RWPE1 (cell line): ENCODE measurements around the gene LDB1.
A peak's percentile ranks its signal among the peaks of the same experiment; 100 is the strongest.

Experiments used
- CTCF ChIA-PET: fragments of 350-600 bp; sonication (Branson Sonifier 250); formaldehyde crosslinking; extraction: SDS; loops from one replicate; lab custom pipeline; 2021; lab: Yijun Ruan, JAX
- POLR2A ChIA-PET: fragments of 400-600 bp; formaldehyde crosslinking; extraction: SDS; loops from one replicate; lab custom pipeline; 2020; ENCODE audit warnings: antibody characterized with exemption; ENCODE audit not compliant: low non-redundant PET; lab: Yijun Ruan, JAX
- DNase-seq: peaks from one replicate; pipeline ENCODE4 v3.0.0; 2012; ENCODE audit warnings: low spot score
- H3K27ac ChIP-seq: fragments of 450-650 bp; 2 replicates; pipeline ENCODE4 v1.5.1; 2017
- TF ChIP-seq, protein P1 (sequence below): fragments of 450-650 bp; conservative IDR thresholded peaks from 2 replicates; pipeline ENCODE4 v1.5.1; 2017; ENCODE audit warnings: low read depth, mild to moderate bottlenecking

LDB1 gene

DNA sequence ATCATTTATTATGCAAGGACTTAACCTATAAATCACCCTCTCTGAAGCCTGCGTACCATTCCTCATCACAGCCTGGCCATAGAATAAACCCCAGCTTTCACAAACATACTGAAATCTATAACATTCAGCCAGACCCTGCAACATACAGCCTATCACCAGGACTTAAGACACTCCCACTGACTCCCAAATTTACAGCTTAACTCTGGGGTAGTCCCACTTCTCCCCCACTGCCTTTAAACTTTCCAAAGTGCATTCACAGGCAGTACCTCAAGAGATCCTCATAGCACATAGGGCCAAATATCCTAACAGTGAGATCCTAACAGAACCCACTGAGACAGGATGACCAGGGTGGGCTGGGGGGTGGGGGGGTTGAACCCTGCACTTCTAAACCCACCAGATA is 3.5 kb downstream of the LDB1 start:
- TF ChIP-seq, protein P1, sequence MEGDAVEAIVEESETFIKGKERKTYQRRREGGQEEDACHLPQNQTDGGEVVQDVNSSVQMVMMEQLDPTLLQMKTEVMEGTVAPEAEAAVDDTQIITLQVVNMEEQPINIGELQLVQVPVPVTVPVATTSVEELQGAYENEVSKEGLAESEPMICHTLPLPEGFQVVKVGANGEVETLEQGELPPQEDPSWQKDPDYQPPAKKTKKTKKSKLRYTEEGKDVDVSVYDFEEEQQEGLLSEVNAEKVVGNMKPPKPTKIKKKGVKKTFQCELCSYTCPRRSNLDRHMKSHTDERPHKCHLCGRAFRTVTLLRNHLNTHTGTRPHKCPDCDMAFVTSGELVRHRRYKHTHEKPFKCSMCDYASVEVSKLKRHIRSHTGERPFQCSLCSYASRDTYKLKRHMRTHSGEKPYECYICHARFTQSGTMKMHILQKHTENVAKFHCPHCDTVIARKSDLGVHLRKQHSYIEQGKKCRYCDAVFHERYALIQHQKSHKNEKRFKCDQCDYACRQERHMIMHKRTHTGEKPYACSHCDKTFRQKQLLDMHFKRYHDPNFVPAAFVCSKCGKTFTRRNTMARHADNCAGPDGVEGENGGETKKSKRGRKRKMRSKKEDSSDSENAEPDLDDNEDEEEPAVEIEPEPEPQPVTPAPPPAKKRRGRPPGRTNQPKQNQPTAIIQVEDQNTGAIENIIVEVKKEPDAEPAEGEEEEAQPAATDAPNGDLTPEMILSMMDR: no peak
- POLR2A ChIA-PET: no interaction called here
- no peak for DNase-seq
- CTCF ChIA-PET: no interaction called here
- peak overlapping the region; percentile 94 for H3K27ac ChIP-seq

DNA sequence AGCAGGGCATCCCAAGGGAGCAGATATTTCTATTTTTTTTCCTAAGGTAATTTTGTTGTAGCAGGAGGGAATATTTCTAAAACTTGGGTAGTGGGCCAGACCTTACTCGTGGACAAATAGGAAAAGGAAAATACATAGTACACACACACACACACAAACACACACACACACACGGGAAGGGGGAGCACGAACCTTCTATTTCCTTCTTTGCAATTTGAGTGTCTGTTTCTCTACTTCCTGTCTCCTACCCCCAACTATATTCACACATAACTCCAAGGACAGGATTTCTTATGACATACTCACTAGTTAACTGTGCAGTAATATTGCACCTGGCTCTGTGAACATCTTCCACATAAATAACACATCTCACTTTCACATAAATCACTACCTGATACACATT is 4.4 kb downstream of the LDB1 start:
- POLR2A ChIA-PET: no interaction called here
- CTCF ChIA-PET: interaction anchor here (0.6 to 0.7 kb wide), 3 partner anchors 17 to 57 kb away, joined by 3 read pairs; no protein-coding TSS in a partner anchor
- DNase-seq: no peak
- TF ChIP-seq, protein P1: no peak
- peak overlapping the region; percentile 94 for H3K27ac ChIP-seq

DNA sequence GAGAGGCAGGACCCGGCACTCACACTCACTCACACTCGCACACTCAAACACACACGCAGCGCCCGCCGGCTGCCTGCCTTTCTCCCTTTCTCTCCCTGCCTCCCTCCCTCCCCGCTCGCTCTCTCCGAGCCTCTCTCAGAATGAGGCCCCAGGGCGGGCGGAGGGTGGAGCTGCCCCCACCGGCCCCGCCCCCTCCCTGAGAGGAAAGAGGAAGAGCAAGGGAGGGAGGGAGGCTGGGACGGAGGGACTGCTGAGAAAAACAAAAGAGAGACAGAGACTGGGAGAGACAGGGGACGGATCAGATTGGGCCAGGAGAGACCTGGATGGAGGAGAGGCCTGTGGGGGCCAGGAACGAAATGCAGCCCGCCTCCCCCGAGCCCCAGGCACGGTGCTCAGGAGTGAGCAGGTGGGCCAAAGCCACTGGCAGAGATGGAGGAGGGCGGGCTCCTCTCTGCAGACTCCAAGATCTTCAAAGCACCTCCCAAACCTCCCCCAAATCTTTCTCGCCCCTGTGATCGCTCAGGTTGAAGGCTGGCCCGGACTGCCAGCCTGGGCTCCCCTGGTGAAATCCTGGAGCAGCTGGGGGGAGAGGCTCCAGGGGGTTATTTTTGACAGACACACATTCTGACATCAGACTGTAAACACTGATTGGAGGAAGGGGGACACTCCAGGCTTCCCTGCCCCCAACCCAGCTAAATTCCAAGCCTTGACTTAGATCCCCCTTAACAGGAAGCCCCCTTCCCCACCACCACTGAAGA is 5.1 kb downstream of the LDB1 start:
- H3K27ac ChIP-seq: peak overlapping the region; percentile 94
- TF ChIP-seq, protein P1: no peak
- DNase-seq: peak; percentile 92

DNA sequence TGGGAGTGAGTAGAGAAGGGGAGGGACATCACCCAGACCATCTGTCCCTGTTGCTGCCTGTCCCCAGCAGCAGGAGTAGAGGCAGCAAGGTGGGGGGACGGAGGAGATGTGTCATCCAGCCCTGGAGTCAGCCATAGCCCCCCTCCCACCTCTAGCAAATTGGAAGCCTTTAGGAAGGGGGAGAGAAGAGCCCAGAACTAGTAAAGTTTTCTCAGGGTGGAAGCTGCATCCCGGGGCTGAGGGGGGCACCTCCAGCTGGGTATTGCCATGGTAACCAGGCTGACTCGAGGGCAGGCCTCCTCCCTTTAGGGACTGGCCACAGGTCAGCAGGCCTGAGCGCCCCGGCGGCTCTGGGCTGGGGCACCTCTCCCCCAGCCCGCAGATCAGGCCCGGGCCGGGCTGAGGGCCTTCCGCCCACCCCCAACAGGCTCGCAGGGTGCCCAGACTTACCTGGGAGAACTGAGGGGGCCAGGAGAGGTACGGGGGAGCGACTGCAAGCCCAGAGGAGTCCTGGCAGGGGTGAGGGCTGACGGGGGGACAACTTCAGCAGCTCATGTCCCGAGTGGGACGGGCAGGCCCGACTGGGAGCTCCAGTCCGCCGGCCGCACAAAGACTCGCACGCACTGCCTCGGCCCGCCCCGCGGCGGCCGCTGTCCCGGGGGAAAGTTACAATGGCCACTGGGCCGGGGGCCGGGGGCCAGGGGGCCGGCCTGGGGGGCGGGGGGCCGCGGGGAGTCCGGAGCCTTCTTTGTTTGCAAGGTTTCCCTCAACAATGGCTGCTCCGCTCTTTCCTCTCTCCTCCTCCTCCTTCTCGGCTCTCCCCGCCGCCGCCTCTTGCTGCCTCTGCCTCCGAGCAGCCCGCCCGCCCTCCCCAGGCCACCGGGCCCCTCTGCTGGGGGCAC is 6.0 kb downstream of the LDB1 start:
- peak overlapping the region; percentile 94 for H3K27ac ChIP-seq
- ChIA-PET CTCF (interaction anchor here (0.5 to 2.0 kb wide), 3 partner anchors 23 to 1488 kb away, joined by 3 to 7 read pairs (median 4); no protein-coding TSS in a partner anchor), POLR2A (interaction anchor here (0.6 kb wide), 2 partner anchors 12 to 600 kb away, joined by 3 to 4 read pairs; no protein-coding TSS in a partner anchor)
- DNase-seq: no peak
- TF ChIP-seq, protein P1: no peak

More for the DNA sequence above, 5.1 kb downstream of the LDB1 start:
- POLR2A ChIA-PET: interaction anchor here (0.7 kb wide), 1 partner anchor 8 kb away, joined by 4 read pairs; no protein-coding TSS in a partner anchor
- CTCF ChIA-PET: interaction anchor here (0.6 to 2.0 kb wide), 4 partner anchors 17 to 1489 kb away, joined by 3 to 7 read pairs (median 4); no protein-coding TSS in a partner anchor

DNA sequence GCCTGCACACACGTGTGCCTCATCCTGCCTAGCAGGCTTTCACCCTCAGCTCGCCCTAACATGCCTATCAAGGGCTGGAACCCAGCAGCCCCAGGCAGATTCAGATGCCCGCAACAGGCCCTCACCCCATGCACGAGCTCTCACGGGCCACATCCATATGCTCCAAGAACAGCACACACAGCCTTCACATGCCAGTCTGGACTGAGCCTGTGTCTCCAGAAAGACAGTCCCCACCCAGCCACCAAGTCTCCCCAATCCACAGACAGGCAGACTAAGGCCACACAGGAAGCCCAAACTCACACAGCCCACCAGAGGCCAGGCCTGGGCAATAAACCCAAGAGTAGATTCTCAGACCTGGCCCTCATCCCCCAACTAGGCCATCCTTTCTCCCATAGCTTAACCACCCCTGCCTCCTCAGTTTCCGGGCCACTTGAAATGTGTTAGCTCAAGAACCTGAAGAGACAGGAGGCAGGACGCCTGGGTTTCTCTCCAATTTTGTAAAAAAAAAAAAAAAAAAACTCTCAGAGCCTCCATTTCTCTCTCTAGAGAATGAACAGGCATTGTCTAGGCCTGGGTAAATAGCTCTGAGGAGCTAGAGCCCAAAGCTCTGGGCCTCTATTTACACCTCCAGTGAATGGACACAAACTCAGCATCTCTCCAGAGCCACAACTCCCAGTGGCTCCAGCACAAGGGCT is 6.8 kb downstream of the LDB1 start:
- TF ChIP-seq, protein P1: no peak
- POLR2A ChIA-PET: interaction anchor here (0.6 to 0.7 kb wide), 2 partner anchors 11 to 12 kb away, joined by 4 read pairs; no protein-coding TSS in a partner anchor
- CTCF ChIA-PET: interaction anchor here (0.6 to 2.0 kb wide), 6 partner anchors 9 to 1115 kb away, joined by 3 to 7 read pairs (median 4); partner anchors contain the start of gene ARMH3
- peak; percentile 77 for DNase-seq
- H3K27ac ChIP-seq: peak overlapping the region; percentile 94
